Activated naive CD4-positive, alpha-beta T cell treated with anti-CD3 and anti-CD28 coated beads, Interleukin-2, amount 50 U/mL, for 72 hours (primary cell): ENCODE results near the gene RPS29. TPM values are rescaled to one million over a fixed set of nuclear protein-coding genes. Genes with fewer than 3 reads are reported as not detected.
"Not testable (repeated sequence)": the region's sequence is repeated elsewhere in the genome, so short reads cannot be mapped to it uniquely, and the experiment has no call there.

ENCODE experiments used
- ATAC-seq, 2 donors: fragments of 150-1000 bp; cut with Tn5 transposase; 2 replicates each; pipeline ENCODE4 v1.10.0; 2021; ENCODE audit warnings: mild to moderate bottlenecking in 2 of 2, moderate library complexity in 2 of 2
- DNase-seq, 2 donors: peaks; one replicate each; pipeline ENCODE4 v3.0.0; 2021 to 2022; ENCODE audit warnings: low spot score in 2 of 2
- H3K27ac Mint-ChIP-seq, 2 donors: one replicate each; pipeline ENCODE4 v1.8.0; 2022; ENCODE audit warnings: mild to moderate bottlenecking in 2 of 2, mixed read lengths in 2 of 2
- H3K36me3 Mint-ChIP-seq, 2 donors: one replicate each; pipeline ENCODE4 v1.8.0; 2022; ENCODE audit warnings: mixed read lengths in 2 of 2
- H3K9me3 Mint-ChIP-seq, 2 donors: one replicate each; pipeline ENCODE4 v1.8.0; 2022; ENCODE audit warnings: mixed read lengths in 2 of 2
- total RNA-seq, 2 donors: library from RNA; stranded (reverse); gene quantifications; one replicate each; pipeline ENCODE4 v1.2.3, GENCODE V29; 2022

Gene RPS29
- total RNA-seq, 2 donors from 2014 or later: 2,240 to 2,407 TPM

DNA sequence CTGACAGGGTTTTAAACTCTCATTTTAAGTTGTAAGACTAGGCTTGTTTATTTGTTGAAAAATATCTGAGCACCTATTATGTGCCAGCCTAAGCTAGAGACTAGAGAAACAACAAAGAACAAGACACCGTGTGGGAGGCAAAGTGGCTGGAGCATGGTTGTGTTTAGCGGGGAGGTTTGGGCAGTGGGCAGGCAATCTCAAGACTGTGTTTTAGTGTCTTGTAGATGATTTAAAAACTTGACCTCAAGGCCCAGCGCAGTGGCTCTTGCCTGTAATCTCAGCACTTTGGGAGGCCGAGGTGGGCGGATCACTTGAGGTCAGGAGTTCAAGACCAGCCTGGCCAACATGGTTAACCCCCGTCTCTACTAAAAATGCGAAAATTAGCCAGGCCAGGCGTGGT, 26.5 kb upstream of the RPS29 start:
- H3K9me3 Mint-ChIP-seq: no peaks in the 10 kb centered on the region
- ATAC-seq: no peak
- no peak for DNase-seq
- H3K36me3 Mint-ChIP-seq: peaks cover 0 to 6% of the 10 kb centered on the region in 2 donors
- H3K27ac Mint-ChIP-seq: no peak overlapping the region

GRCh38 chr14:49612251-49612650, 26.1 kb upstream of the RPS29 start:
- no peak for ATAC-seq
- no peaks in the 10 kb centered on the region for H3K9me3 Mint-ChIP-seq
- peaks cover 0 to 6% of the 10 kb centered on the region in 2 donors for H3K36me3 Mint-ChIP-seq
- no peak overlapping the region for H3K27ac Mint-ChIP-seq
- DNase-seq: no peak

- Mint-ChIP-seq H3K36me3 (peaks cover 5 to 12% of the 10 kb centered on the region in 2 donors), H3K9me3 (no peaks in the 10 kb centered on the region), H3K27ac (no peak overlapping the region)
- DNase-seq: no peak
- ATAC-seq: no peak
Observed at GRCh38 chr14:49607583-49607982, 21.4 kb upstream of the RPS29 start.

- H3K27ac Mint-ChIP-seq: peak within 1 kb of the TSS; percentile 96 to 97
- no peaks in the 10 kb centered on the region for H3K9me3 Mint-ChIP-seq
- peaks cover 21 to 26% of the 10 kb centered on the region in 2 donors for H3K36me3 Mint-ChIP-seq
- DNase-seq (peak; percentile 84 to 93), ATAC-seq (peak; percentile 82 to 88)
Observed at GRCh38 chr14:49598485-49599300, 12.5 kb upstream of the RPS29 start, which contains the start of gene LRR1. Gene LRR1, plus strand, starts transcription at chr14:49598940. Its CDS starts 81 bp downstream, at chr14:49599021.

DNA sequence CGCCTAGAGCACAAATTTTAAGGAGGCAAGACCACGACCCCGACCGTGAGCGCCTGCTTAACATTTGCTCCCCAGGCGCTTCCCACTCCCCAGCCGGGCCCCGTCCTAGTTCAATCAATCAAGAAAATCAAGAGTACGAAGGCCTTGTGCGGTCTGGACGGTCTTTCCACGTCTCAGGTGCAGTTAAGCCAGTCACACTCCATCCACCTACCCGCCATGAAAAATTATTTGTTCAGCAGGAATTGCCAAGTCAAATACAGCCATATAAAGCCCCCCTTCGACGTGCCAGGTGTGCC, 12.0 kb upstream of the RPS29 start:
- peak overlapping the region; percentile 96 to 97 for H3K27ac Mint-ChIP-seq
- peaks cover 21 to 26% of the 10 kb centered on the region in 2 donors for H3K36me3 Mint-ChIP-seq

GRCh38 chr14:49594347-49595091, 8.3 kb upstream of the RPS29 start:
- H3K9me3 Mint-ChIP-seq: no peaks in the 10 kb centered on the region
- ATAC-seq (no peak), DNase-seq (no peak)
- H3K36me3 Mint-ChIP-seq: peaks cover 10 to 19% of the 10 kb centered on the region in 2 donors
- H3K27ac Mint-ChIP-seq: no peak overlapping the region

More for the DNA sequence above, 12.0 kb upstream of the RPS29 start:
- no peak for DNase-seq
- H3K9me3 Mint-ChIP-seq: no peaks in the 10 kb centered on the region
- ATAC-seq: peak; percentile 3 to 32

DNA sequence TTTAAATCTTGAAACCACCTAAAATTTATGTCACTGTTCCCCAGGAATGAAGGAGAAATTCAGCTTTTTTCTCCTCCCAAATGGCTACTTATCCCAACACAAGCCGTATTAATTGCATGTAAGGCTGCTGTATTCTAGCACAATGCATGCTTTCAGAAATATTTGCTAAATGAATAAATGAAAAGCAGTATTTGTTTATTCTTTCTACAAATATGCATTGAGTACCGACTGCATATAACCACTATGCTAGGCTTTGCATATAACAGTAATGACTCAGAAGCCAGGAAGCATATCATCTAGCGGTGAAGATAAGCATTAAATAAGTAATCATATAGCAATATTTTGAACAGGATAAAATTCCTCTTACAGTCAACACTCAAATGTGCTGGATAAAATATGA, 6.8 kb upstream of the RPS29 start:
- no peak overlapping the region for H3K27ac Mint-ChIP-seq
- ATAC-seq: no peak

DNA sequence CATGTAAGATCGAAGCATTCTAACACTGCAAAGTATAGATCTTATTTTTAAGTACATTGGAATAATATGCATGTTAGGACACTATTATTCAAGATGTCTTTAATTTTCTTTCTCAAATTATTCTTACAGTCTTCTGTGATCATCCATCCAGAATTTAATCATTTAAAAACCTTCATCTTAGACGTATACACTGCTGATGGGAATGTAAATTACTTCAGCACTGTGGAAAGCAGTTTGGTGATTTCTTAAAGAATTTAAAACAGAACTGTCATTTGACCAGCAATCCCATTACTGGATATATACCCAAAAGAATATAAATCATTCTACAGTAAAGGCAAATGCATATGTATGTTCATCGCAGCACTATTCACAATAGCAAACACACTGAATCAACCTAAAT, 3.2 kb upstream of the RPS29 start:
- DNase-seq (no peak), ATAC-seq (no peak)
- Mint-ChIP-seq H3K36me3 (peaks cover 17 to 19% of the 10 kb centered on the region in 2 donors), H3K27ac (no peak overlapping the region), H3K9me3 (no peaks in the 10 kb centered on the region)

More for the DNA sequence above, 6.8 kb upstream of the RPS29 start:
- DNase-seq: no peak
- Mint-ChIP-seq H3K9me3 (no peaks in the 10 kb centered on the region), H3K36me3 (peaks cover 2 to 4% of the 10 kb centered on the region in 2 donors)

GRCh38 chr14:49586673-49587460, 687 bp upstream of the RPS29 start:
- H3K36me3 Mint-ChIP-seq: peaks cover 34 to 44% of the 10 kb centered on the region in 2 donors
- ATAC-seq: peak; percentile 28 to 55
- H3K9me3 Mint-ChIP-seq: no peaks in the 10 kb centered on the region
- DNase-seq: peak in 1 of 2 donors; percentile 58
- H3K27ac Mint-ChIP-seq: peak overlapping the region; percentile 99

DNA sequence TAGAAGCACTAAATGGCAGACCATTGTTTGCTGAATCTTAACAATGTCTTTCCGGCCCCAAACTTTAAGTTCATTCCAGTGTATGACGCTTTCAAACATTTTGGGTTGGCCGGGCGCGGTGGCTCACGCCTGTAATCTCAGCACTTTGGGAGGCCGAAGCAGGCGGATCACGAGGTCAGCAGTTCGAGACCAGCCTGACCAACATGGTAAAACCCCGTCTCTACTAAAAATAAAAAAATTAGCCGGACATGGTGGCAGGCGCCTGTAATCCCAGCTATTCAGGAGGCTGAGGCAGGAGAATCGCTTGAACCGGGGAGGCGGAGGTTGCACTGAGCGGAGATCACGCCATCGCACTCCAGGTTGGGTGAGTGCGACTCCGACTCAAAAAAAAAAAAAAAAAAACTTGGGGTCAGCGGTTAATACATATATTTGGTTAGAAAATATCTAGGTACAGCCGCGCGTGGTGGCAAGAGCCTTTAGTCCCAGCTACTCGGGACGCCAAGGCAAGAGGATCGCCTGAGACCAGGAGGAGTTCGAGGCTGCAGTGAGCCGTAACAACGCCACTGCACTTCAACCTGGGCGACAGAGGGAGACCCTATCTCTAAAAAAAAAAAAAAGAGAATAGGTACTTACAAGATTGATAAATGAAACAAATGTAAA, 1.1 kb downstream of the RPS29 start:
- not testable (repeated sequence) for ATAC-seq, H3K9me3 Mint-ChIP-seq, DNase-seq
- Mint-ChIP-seq H3K36me3 (peaks cover 34 to 54% of the 10 kb centered on the region in 2 donors), H3K27ac (peak overlapping the region; percentile 99)

GRCh38 chr14:49584058-49584457, 2.1 kb downstream of the RPS29 start:
- Mint-ChIP-seq H3K9me3 (no peaks in the 10 kb centered on the region), H3K27ac (peak overlapping the region; percentile 99), H3K36me3 (peaks cover 34 to 54% of the 10 kb centered on the region in 2 donors)
- ATAC-seq: no peak
- DNase-seq: no peak

GRCh38 chr14:49583629-49584028, 2.6 kb downstream of the RPS29 start:
- H3K27ac Mint-ChIP-seq: peak overlapping the region; percentile 99
- ATAC-seq (no peak), DNase-seq (no peak)
- no peaks in the 10 kb centered on the region for H3K9me3 Mint-ChIP-seq
- peaks cover 34 to 54% of the 10 kb centered on the region in 2 donors for H3K36me3 Mint-ChIP-seq

GRCh38 chr14:49582113-49582977, 3.8 kb downstream of the RPS29 start:
- no peaks in the 10 kb centered on the region for H3K9me3 Mint-ChIP-seq
- H3K27ac Mint-ChIP-seq: peak overlapping the region in 1 of 2 donors; percentile 66
- ATAC-seq (no peak), DNase-seq (no peak)
- peaks cover 39 to 61% of the 10 kb centered on the region in 2 donors for H3K36me3 Mint-ChIP-seq

DNA sequence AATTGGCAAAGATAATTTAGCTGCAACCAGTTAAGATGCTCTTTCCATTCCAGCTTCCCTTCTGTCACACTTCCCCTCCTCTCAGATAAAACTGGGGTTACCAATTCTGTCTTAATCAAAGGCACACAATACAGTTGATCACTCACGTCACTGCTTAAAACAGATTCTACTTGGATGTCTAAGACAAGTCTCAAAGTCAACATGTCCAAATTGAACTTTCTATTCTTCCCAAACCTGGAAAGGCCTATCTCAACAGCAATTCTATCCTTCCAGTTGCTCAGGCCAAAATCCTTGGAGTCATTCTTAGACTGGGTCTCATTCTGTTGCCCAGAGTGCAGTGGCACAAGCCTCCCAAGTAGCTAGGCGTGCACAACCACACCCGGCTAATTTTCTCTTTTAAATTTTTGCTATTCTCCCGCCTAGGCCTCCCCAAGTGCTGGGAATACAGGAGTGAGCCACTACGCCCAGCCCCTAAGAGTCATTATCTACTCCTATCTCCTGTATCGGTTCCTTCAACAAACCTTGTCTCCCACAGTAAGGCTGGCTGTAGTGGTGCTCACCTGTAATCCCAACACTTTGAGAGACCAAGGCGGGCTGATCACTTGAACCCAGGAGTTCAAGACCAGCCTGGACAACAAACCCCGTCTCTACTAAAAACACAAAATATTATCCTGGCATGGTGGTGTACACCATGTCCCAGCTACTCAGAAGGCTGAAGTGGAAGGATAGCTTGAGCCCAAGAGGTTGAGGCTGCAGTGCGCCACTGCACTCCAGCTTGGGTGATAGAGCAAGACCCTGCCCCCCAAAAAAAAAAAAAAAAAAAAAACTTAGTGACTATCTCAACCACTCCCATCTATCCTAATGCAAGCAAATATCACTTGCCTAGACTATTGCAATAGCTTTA, 4.7 kb downstream of the RPS29 start:
- Mint-ChIP-seq H3K36me3 (peaks cover 39 to 70% of the 10 kb centered on the region in 2 donors), H3K27ac (peak overlapping the region; percentile 63 to 66), H3K9me3 (no peaks in the 10 kb centered on the region)
- no peak for DNase-seq
- no peak for ATAC-seq

DNA sequence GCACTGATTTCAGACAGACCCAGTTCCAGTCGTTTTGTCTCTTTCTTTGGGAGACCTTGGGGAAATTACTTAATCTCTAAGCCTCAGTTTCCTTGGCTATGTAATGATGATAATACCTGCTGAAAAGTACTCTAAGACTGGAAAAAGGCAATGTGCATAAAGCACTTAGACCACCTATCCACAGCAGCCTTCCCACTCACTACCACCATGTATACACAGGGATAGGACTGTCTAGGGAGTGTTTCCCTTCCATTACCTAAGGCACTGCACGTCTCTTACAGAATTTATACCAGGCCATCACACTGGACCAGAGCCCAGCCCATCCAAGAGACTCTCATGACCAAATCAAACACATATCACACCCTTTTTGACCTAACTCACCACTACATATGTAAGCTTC, 6.3 kb downstream of the RPS29 start:
- Mint-ChIP-seq H3K9me3 (no peaks in the 10 kb centered on the region), H3K27ac (peak overlapping the region in 1 of 2 donors; percentile 53), H3K36me3 (peaks cover 24 to 57% of the 10 kb centered on the region in 2 donors)
- ATAC-seq: no peak
- DNase-seq: no peak
